Measurements from ENCODE around the gene CLSTN2. TPM values are rescaled to one million over a fixed set of nuclear protein-coding genes. Genes with fewer than 3 reads are reported as not detected.

The CLSTN2 gene
- total and polyA plus RNA-seq, 2 donors from 2014 or later, result 2.0 to 12.0 TPM

GRCh38 chr3:140196970-140197369 is 262.0 kb downstream of the CLSTN2 start:
- Histone ChIP-seq H3K27ac (ENCODE audit: low read depth in 2 of 2, low read length in 2 of 2) (no peak overlapping the region), H3K9me3 (ENCODE audit: control insufficient read depth in 2 of 3, insufficient read depth in 1 of 3, low read length in 3 of 3) (no peaks in the 10 kb centered on the region), H3K9ac (ENCODE audit: low read length in 3 of 3) (no peak overlapping the region), H3K27me3 (ENCODE audit: control insufficient read depth, insufficient read depth, low read length) (no peaks in the 10 kb centered on the region), H3K36me3 (ENCODE audit: control insufficient read depth in 2 of 3, insufficient read depth in 3 of 3, low read length in 3 of 3) (no peaks in the 10 kb centered on the region), H3K4me3 (ENCODE audit: low read length in 3 of 3) (no peak overlapping the region), H3K4me1 (ENCODE audit: control insufficient read depth in 2 of 3, insufficient read depth in 2 of 3, low read depth in 1 of 3, low read length in 3 of 3) (no peaks in the 10 kb centered on the region)
- intact Hi-C loops (cut with DNase I), result no loop called here
- DNase-seq (no peak), FAIRE-seq (no peak)
- TF ChIP-seq CTCF (IDR thresholded peaks at IDR 0.05; ENCODE audit: borderline replicate concordance, extremely low read depth, insufficient read depth), result no peak

GRCh38 chr3:140198242-140198641 is 263.3 kb downstream of the CLSTN2 start:
- intact Hi-C loops (cut with DNase I), result no loop called here
- no peak for FAIRE-seq

GRCh38 chr3:140199008-140199407 is 264.0 kb downstream of the CLSTN2 start:
- intact Hi-C loops (cut with DNase I), result no loop called here
- H3K36me3 ChIP-seq (ENCODE audit: control insufficient read depth in 2 of 3, insufficient read depth in 3 of 3, low read length in 3 of 3), result no peaks in the 10 kb centered on the region
- FAIRE-seq (no peak), DNase-seq (no peak)
- H3K9me3 ChIP-seq (ENCODE audit: control insufficient read depth in 2 of 3, insufficient read depth in 1 of 3, low read length in 3 of 3), result no peaks in the 10 kb centered on the region
- no peaks in the 10 kb centered on the region for H3K27me3 ChIP-seq (ENCODE audit: control insufficient read depth, insufficient read depth, low read length)
- no peaks in the 10 kb centered on the region for H3K4me1 ChIP-seq (ENCODE audit: control insufficient read depth in 2 of 3, insufficient read depth in 2 of 3, low read depth in 1 of 3, low read length in 3 of 3)
- no peak overlapping the region for H3K27ac ChIP-seq (ENCODE audit: low read depth in 2 of 2, low read length in 2 of 2)
- no peak overlapping the region for H3K4me3 ChIP-seq (ENCODE audit: low read length in 3 of 3)
- TF ChIP-seq CTCF (IDR thresholded peaks at IDR 0.05; ENCODE audit: borderline replicate concordance, extremely low read depth, insufficient read depth), result no peak
- H3K9ac ChIP-seq (ENCODE audit: low read length in 3 of 3), result no peak overlapping the region

More at GRCh38 chr3:140198242-140198641, 263.3 kb downstream of the CLSTN2 start:
- H3K27ac ChIP-seq (ENCODE audit: low read depth in 2 of 2, low read length in 2 of 2), result no peak overlapping the region
- no peak for DNase-seq
- no peaks in the 10 kb centered on the region for H3K4me1 ChIP-seq (ENCODE audit: control insufficient read depth in 2 of 3, insufficient read depth in 2 of 3, low read depth in 1 of 3, low read length in 3 of 3)
- no peaks in the 10 kb centered on the region for H3K27me3 ChIP-seq (ENCODE audit: control insufficient read depth, insufficient read depth, low read length)
- no peaks in the 10 kb centered on the region for H3K36me3 ChIP-seq (ENCODE audit: control insufficient read depth in 2 of 3, insufficient read depth in 3 of 3, low read length in 3 of 3)
- no peak overlapping the region for H3K4me3 ChIP-seq (ENCODE audit: low read length in 3 of 3)
- no peak for TF ChIP-seq CTCF (IDR thresholded peaks at IDR 0.05; ENCODE audit: borderline replicate concordance, extremely low read depth, insufficient read depth)
- H3K9me3 ChIP-seq (ENCODE audit: control insufficient read depth in 2 of 3, insufficient read depth in 1 of 3, low read length in 3 of 3), result no peaks in the 10 kb centered on the region
- H3K9ac ChIP-seq (ENCODE audit: low read length in 3 of 3), result no peak overlapping the region

GRCh38 chr3:140199743-140200142 is 264.8 kb downstream of the CLSTN2 start:
- intact Hi-C loops (cut with DNase I), result no loop called here
- no peak for TF ChIP-seq CTCF (IDR thresholded peaks at IDR 0.05; ENCODE audit: borderline replicate concordance, extremely low read depth, insufficient read depth)
- H3K9ac ChIP-seq (ENCODE audit: low read length in 3 of 3), result no peak overlapping the region
- H3K9me3 ChIP-seq (ENCODE audit: control insufficient read depth in 2 of 3, insufficient read depth in 1 of 3, low read length in 3 of 3), result no peaks in the 10 kb centered on the region
- H3K4me3 ChIP-seq (ENCODE audit: low read length in 3 of 3), result no peak overlapping the region
- no peaks in the 10 kb centered on the region for H3K4me1 ChIP-seq (ENCODE audit: control insufficient read depth in 2 of 3, insufficient read depth in 2 of 3, low read depth in 1 of 3, low read length in 3 of 3)
- H3K27ac ChIP-seq (ENCODE audit: low read depth in 2 of 2, low read length in 2 of 2), result no peak overlapping the region
- H3K27me3 ChIP-seq (ENCODE audit: control insufficient read depth, insufficient read depth, low read length), result no peaks in the 10 kb centered on the region
- DNase-seq, result no peak
- no peaks in the 10 kb centered on the region for H3K36me3 ChIP-seq (ENCODE audit: control insufficient read depth in 2 of 3, insufficient read depth in 3 of 3, low read length in 3 of 3)
- FAIRE-seq, result no peak

Measured in kidney (tissue), 14 donors.